SK-N-DZ (cell line): Measurements from ENCODE around the gene WIPF1. TPM values are rescaled to one million over a fixed set of nuclear protein-coding genes. Genes with fewer than 3 reads are reported as not detected.
A peak's percentile ranks its signal among the peaks of the same experiment; 100 is the strongest.

Experiments used
- DNase-seq: peaks from one replicate; pipeline ENCODE4 v3.0.0-alpha.2; 2015; ENCODE audit warnings: low spot score
- polyA plus RNA-seq, 2 experiments: library from polyadenylated mRNA; depleted of rRNA; stranded (reverse); fragments of >200 nt; gene quantifications; 2 replicates each; pipeline ENCODE4 v1.2.3, GENCODE V29; 2014

WIPF1 gene
- polyA plus RNA-seq (2014; cell fraction: cytosol; rRNA removed), result 9.1 and 11.0 TPM in 2 replicates
- polyA plus RNA-seq (2014; cell fraction: nucleus; rRNA removed), result 4.4 and 5.4 TPM in 2 replicates

GRCh38 chr2:174597345-174598047, at the start of gene WIPF1:
TSS of gene WIPF1 (minus strand) at chr2:174597804. CDS start at chr2:174585573, 12,231 bp downstream.
- no peak for DNase-seq

GRCh38 chr2:174645296-174645695, 47.7 kb upstream of the WIPF1 start:
- no peak for DNase-seq

GRCh38 chr2:174644406-174644805, 46.8 kb upstream of the WIPF1 start:
- no peak for DNase-seq

GRCh38 chr2:174643356-174643755, 45.8 kb upstream of the WIPF1 start:
- no peak for DNase-seq

GRCh38 chr2:174641168-174641567, 43.6 kb upstream of the WIPF1 start:
- no peak for DNase-seq

- DNase-seq, result no peak
These were observed 39.4 kb upstream of the WIPF1 start for GRCh38 chr2:174636987-174637386.

- no peak for DNase-seq
These were observed 38.3 kb upstream of the WIPF1 start for GRCh38 chr2:174635776-174636404.

GRCh38 chr2:174635015-174635593, 37.5 kb upstream of the WIPF1 start:
- DNase-seq, result no peak

GRCh38 chr2:174634130-174635014, 36.8 kb upstream of the WIPF1 start:
- peak; percentile 12 for DNase-seq

- peak; percentile 22 for DNase-seq
These were observed 36.0 kb upstream of the WIPF1 start for GRCh38 chr2:174633623-174633930.

GRCh38 chr2:174632841-174633622, 35.4 kb upstream of the WIPF1 start:
- no peak for DNase-seq

GRCh38 chr2:174631009-174631981, 33.7 kb upstream of the WIPF1 start:
- no peak for DNase-seq

GRCh38 chr2:174630107-174630506, 32.5 kb upstream of the WIPF1 start:
- no peak for DNase-seq

GRCh38 chr2:174629506-174629905, 31.9 kb upstream of the WIPF1 start:
- no peak for DNase-seq

- DNase-seq, result no peak
These were observed 31.0 kb upstream of the WIPF1 start for GRCh38 chr2:174628528-174629169.

GRCh38 chr2:174627216-174627615, 29.6 kb upstream of the WIPF1 start:
- no peak for DNase-seq

GRCh38 chr2:174624895-174625430, 27.4 kb upstream of the WIPF1 start:
- no peak for DNase-seq

- DNase-seq, result no peak
These were observed 26.1 kb upstream of the WIPF1 start for GRCh38 chr2:174623690-174624089.

- no peak for DNase-seq
These were observed 25.6 kb upstream of the WIPF1 start for GRCh38 chr2:174623106-174623637.
